Pancreas (tissue), 10 donors: Measurements from ENCODE around the gene SLCO2B1. TPM values are rescaled to one million over a fixed set of nuclear protein-coding genes. Genes with fewer than 3 reads are reported as not detected.

ENCODE experiments used
- ATAC-seq, 4 donors: fragments of 200-7000 bp; cut with Tn5 transposase; one replicate each; pipeline versions ENCODE4 v1.8.0 to v1.9.1; 2020; ENCODE audit warnings: mild to moderate bottlenecking in 4 of 4, moderate library complexity in 4 of 4
- DNase-seq, 6 donors: peaks; one replicate each; pipeline ENCODE4 v3.0.0-alpha.2; 2020
- FAIRE-seq: peaks from 2 replicates; lab custom pipeline; 2012; peaks lifted over from hg19 to GRCh38; lab: Jason Lieb, UNC
- H3K27ac ChIP-seq, 4 donors: fragments of 200-600 bp; sonication (generic); 1 replicate in 3 of 4; 2 replicates in 1 of 4; pipeline versions ENCODE4 v1.5.0 to v1.8.0; 2020
- H3K27me3 ChIP-seq, 4 donors: fragments of 200-600 bp; one replicate each; pipeline ENCODE4 v1.8.0; 2021
- H3K36me3 ChIP-seq, 3 donors: fragments of 200-600 bp; sonication (generic) in 1 of 3; one replicate each; pipeline versions ENCODE4 v1.5.0 to v1.8.0; 2020 to 2021
- H3K4me1 ChIP-seq, 3 donors: fragments of 200-600 bp; one replicate each; pipeline ENCODE4 v1.8.0; 2021
- H3K4me3 ChIP-seq, 4 donors: fragments of 200-600 bp; sonication (generic) in 2 of 4; one replicate each; pipeline versions ENCODE4 v1.5.0 to v1.8.0; 2020 to 2021
- H3K9me3 ChIP-seq, 4 donors: fragments of 200-600 bp; one replicate each; pipeline ENCODE4 v1.8.0; 2021
- CTCF ChIP-seq, 4 donors: fragments of 200-600 bp; sonication (generic) in 3 of 4; IDR thresholded peaks; one replicate each; pipeline versions ENCODE4 v1.5.0 to v1.8.0; 2021; ENCODE audit warnings: antibody characterized with exemption in 4 of 4
- WGBS, 2 donors: extraction: QIAGEN DNeasy Blood & Tissue Kit; methylation state at CpG; one replicate each; pipeline ENCODE4 v1.1.7; 2013; 5-methylcytosine and 5-hydroxymethylcytosine counted together
- intact Hi-C, 3 donors: fragments of 100-400 bp; cut with DNase I; formaldehyde crosslinking; loops; one replicate each; pipeline versions ENCODE4 v1.11.1 to v1.14.2; 2022
- polyA plus RNA-seq, 2 donors: library from polyadenylated mRNA; stranded (reverse); fragments of 200-250 nt; gene quantifications; one replicate each; pipeline ENCODE4 v1.2.3, GENCODE V29; 2013
- total RNA-seq, 6 donors: library from RNA; stranded (reverse); fragmentation: NEBNext Ultra II Directional in 4 of 6; extraction: Animal tissue kit (Norgen Biotek cat#: 25700) in 4 of 6; gene quantifications; one replicate each; pipeline versions ENCODE4 v1.2.1 to v1.2.4, GENCODE V29; 2021 to 2023
- donor health status: healthy with polysubstance abuse.
- donor health status: DM: no; HTN: no; CAD: no; lungs with moderate emphysema.
- donor health status: DM: no; HTN: no; CAD: no.
- donor health status: control.
- donor health status: control.
- donor health status: Bipolar disorder and iron deficiency.
- donor health status: DM: yes; HTN: yes; CAD: no.
- donor health status: DM: no; HTN: no; CAD: no.
- donor health status: DM: no; HTN: no; CAD: no.
- donor health status: DM: yes; HTN: yes; CAD: no.

Gene SLCO2B1
- total and polyA plus RNA-seq, 8 donors: 3.6 to 71.4 (median 25.9) TPM

DNA sequence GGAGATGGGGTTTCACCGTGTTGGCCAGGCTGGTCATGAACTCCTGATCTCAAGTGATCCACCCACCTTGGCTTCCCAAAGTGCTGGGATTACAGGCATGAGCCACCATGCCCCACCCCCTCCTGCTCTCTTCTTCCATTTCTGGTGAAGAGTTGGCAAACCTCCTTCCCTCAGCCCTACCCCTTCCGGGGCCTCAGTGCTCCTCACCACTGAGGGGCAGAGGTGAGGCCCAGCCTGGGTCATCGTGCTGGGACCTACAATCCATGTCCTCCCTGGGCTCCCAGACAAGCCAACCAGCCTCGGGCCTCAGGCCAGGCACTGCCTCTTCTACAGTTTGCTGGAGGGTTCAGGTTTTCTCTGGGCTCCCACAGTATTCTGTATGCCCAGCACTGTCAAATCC lies 74.9 kb downstream of the SLCO2B1 start:
- Histone ChIP-seq H3K4me1 (no peaks in the 10 kb centered on the region), H3K27me3 (no peaks in the 10 kb centered on the region), H3K36me3 (no peaks in the 10 kb centered on the region), H3K4me3 (no peak overlapping the region), H3K27ac (no peak overlapping the region), H3K9me3 (no peaks in the 10 kb centered on the region)
- FAIRE-seq: no peak
- 72 to 73% methylated on average over 4 of the region's 4 CpGs for WGBS, 2 donors
- DNase-seq: peak in 1 of 6 donors; percentile 28
- ATAC-seq: no peak
- no peak for TF ChIP-seq CTCF (IDR thresholded peaks at IDR 0.05)
- intact Hi-C loops: no loop called here

DNA sequence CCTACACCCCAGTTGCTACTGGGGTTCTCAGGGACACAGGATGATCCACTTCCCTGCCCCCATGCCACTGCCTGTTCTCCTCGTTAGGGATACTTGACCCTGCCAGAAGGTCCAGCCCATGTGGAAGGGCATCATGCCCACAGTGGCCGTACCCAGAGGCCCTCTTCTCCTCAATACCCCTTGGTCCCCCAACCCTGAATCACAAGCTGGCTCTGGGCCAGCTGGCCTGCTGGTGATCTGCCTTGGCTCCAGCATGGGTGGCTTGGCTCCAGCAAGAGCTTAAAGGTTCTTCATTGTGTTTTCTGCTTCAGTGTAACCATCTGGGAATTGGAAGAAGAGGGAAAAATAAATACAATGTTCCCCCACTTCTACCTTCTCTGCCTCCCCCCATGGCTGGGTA lies 78.6 kb downstream of the SLCO2B1 start:
- intact Hi-C loops: no loop called here
- WGBS, 2 donors: 84 to 86% methylated on average over 2 of the region's 2 CpGs

GRCh38 chr11:75230621-75231020 lies 79.7 kb downstream of the SLCO2B1 start:
- Histone ChIP-seq H3K9me3 (no peaks in the 10 kb centered on the region), H3K27ac (no peak overlapping the region), H3K27me3 (no peaks in the 10 kb centered on the region), H3K36me3 (no peaks in the 10 kb centered on the region), H3K4me1 (no peaks in the 10 kb centered on the region), H3K4me3 (no peak overlapping the region)
- TF ChIP-seq CTCF (IDR thresholded peaks at IDR 0.05): no peak
- ATAC-seq (no peak), FAIRE-seq (no peak), DNase-seq (peak in 1 of 6 donors; percentile 3)
- intact Hi-C loops: no loop called here
- WGBS, 2 donors: 62 to 75% methylated on average over 2 of the region's 2 CpGs

More for the DNA sequence above, 78.6 kb downstream of the SLCO2B1 start:
- Histone ChIP-seq H3K36me3 (no peaks in the 10 kb centered on the region), H3K4me3 (no peak overlapping the region), H3K27me3 (no peaks in the 10 kb centered on the region), H3K4me1 (no peaks in the 10 kb centered on the region), H3K9me3 (no peaks in the 10 kb centered on the region), H3K27ac (no peak overlapping the region)
- peak in 2 of 6 donors; percentile 30 to 31 for DNase-seq
- no peak for ATAC-seq
- FAIRE-seq: no peak
- TF ChIP-seq CTCF (IDR thresholded peaks at IDR 0.05): no peak

- H3K4me3 ChIP-seq: no peak overlapping the region
- 44 to 51% methylated on average over 3 of the region's 3 CpGs for WGBS, 2 donors
- no peak for TF ChIP-seq CTCF (IDR thresholded peaks at IDR 0.05)
- H3K27me3 ChIP-seq: no peaks in the 10 kb centered on the region
- no peak overlapping the region for H3K27ac ChIP-seq
- ATAC-seq: peak in 3 of 4 donors; percentile 46 to 81 (median 65)
- no peaks in the 10 kb centered on the region for H3K4me1 ChIP-seq
- peak in 2 of 6 donors; percentile 32 to 46 for DNase-seq
- FAIRE-seq: no peak
- H3K36me3 ChIP-seq: no peaks in the 10 kb centered on the region
- intact Hi-C loops: no loop called here
- H3K9me3 ChIP-seq: no peaks in the 10 kb centered on the region
Observed at GRCh38 chr11:75233754-75234172, 82.9 kb downstream of the SLCO2B1 start.

DNA sequence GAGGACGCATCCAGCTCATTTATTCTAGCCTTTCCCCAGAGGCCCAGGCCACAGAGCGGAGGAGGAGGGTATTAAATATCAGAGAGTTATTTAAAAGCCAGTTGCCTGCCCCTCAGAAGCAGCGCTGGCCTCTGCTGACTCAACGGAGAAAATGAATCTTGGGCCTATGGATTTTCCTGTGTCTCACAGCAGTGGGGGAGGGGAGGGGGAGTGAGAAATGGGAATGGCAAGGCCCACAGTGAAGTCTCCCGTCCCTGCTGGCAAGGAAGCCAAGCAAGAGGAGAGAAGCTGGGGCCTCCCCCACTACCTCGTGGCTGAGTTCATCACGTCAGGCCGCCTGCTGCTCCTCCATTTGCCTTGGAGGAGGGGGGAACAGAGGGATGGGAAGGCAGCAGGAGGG lies 85.2 kb downstream of the SLCO2B1 start:
- ATAC-seq (no peak), DNase-seq (peak in 1 of 6 donors; percentile 16)

More for the DNA sequence above, 85.2 kb downstream of the SLCO2B1 start:
- no peak for FAIRE-seq
- Histone ChIP-seq H3K4me1 (no peaks in the 10 kb centered on the region), H3K4me3 (no peak overlapping the region), H3K36me3 (no peaks in the 10 kb centered on the region), H3K27ac (no peak overlapping the region), H3K9me3 (no peaks in the 10 kb centered on the region), H3K27me3 (peaks cover 0 to 4% (median 0%) of the 10 kb centered on the region in 4 donors)
- no peak for TF ChIP-seq CTCF (IDR thresholded peaks at IDR 0.05)
- intact Hi-C loops: no loop called here
- WGBS, 2 donors: 63 to 71% methylated on average over 8 of the region's 8 CpGs
